Brain microvascular endothelial cell (primary cell): ENCODE data around the gene PARD3.
A peak's percentile ranks its signal among the peaks of the same experiment; 100 is the strongest.

Experiments used
- DNase-seq: peaks from one replicate; pipeline ENCODE4 v3.0.0-alpha.2; 2020
- H3K27ac ChIP-seq: fragments of 250-450 bp; sonication (Bioruptor Pico); 2 replicates; pipeline ENCODE4 v1.5.1; 2020; ENCODE audit warnings: mild to moderate bottlenecking, moderate library complexity
- H3K27me3 ChIP-seq: fragments of 250-450 bp; sonication (Bioruptor Pico); replicated peaks from 2 replicates; pipeline ENCODE4 v1.5.1; 2020; ENCODE audit warnings: mild to moderate bottlenecking
- H3K36me3 ChIP-seq: fragments of 250-450 bp; sonication (Bioruptor Pico); replicated peaks from 2 replicates; pipeline ENCODE4 v1.5.1; 2020; ENCODE audit warnings: mild to moderate bottlenecking
- H3K4me3 ChIP-seq: 2 replicates; pipeline ENCODE4 v1.5.1; 2011; ENCODE audit warnings: low read depth, mild to moderate bottlenecking, control low read depth, low read length, moderate library complexity
- CTCF ChIP-seq: IDR thresholded peaks from 2 replicates; pipeline ENCODE4 v1.5.1; 2011; ENCODE audit warnings: low read depth, mild to moderate bottlenecking, moderate library complexity, low read length, control low read depth, inconsistent platforms; ENCODE audit errors: missing control alignments
- in situ Hi-C: cut with HindIII; loops from 2 replicates; pipeline ENCODE4 v1.10.0; 2017; ENCODE audit warnings: low sequenced_read_pairs, low pct_ligation_motif_present

Gene PARD3

GRCh38 chr10:34494012-34494411 is 321.1 kb downstream of the PARD3 start:
- Histone ChIP-seq H3K27me3 (no peaks in the 10 kb centered on the region), H3K27ac (no peak overlapping the region), H3K36me3 (no peaks in the 10 kb centered on the region), H3K4me3 (no peak overlapping the region)
- DNase-seq, result no peak
- in situ Hi-C loops, result no loop called here
- no peak for TF ChIP-seq CTCF

- Histone ChIP-seq H3K36me3 (no peaks in the 10 kb centered on the region), H3K27ac (no peak overlapping the region), H3K27me3 (no peaks in the 10 kb centered on the region), H3K4me3 (no peak overlapping the region)
- in situ Hi-C loops, result no loop called here
- DNase-seq, result no peak
- TF ChIP-seq CTCF, result no peak
Measured at GRCh38 chr10:34492081-34492480, 323.0 kb downstream of the PARD3 start.

GRCh38 chr10:34491678-34492077 is 323.4 kb downstream of the PARD3 start:
- Histone ChIP-seq H3K27me3 (no peaks in the 10 kb centered on the region), H3K27ac (no peak overlapping the region), H3K4me3 (no peak overlapping the region), H3K36me3 (no peaks in the 10 kb centered on the region)
- peak; percentile 16 for DNase-seq
- in situ Hi-C loops, result no loop called here
- no peak for TF ChIP-seq CTCF

GRCh38 chr10:34489973-34490745 is 324.9 kb downstream of the PARD3 start:
- in situ Hi-C loops, result no loop called here
- Histone ChIP-seq H3K27ac (no peak overlapping the region), H3K27me3 (no peaks in the 10 kb centered on the region), H3K4me3 (no peak overlapping the region), H3K36me3 (no peaks in the 10 kb centered on the region)
- no peak for TF ChIP-seq CTCF
- DNase-seq, result peak; percentile 44

- Histone ChIP-seq H3K4me3 (no peak overlapping the region), H3K27ac (no peak overlapping the region), H3K36me3 (no peaks in the 10 kb centered on the region), H3K27me3 (no peaks in the 10 kb centered on the region)
- DNase-seq, result no peak
- in situ Hi-C loops, result no loop called here
- TF ChIP-seq CTCF, result no peak
Measured at GRCh38 chr10:34489411-34489810, 325.7 kb downstream of the PARD3 start.
